ENCODE data around the gene CXCL17. TPM values are rescaled to one million over a fixed set of nuclear protein-coding genes. Genes with fewer than 3 reads are reported as not detected.

The CXCL17 gene
- total RNA-seq, 1 experiment from 2014 or later: not detected

- Histone ChIP-seq H4K5ac (ENCODE audit: insufficient read length, low read depth, low read length) (no peak overlapping the region), H2AFZ (ENCODE audit: low read length) (no peak overlapping the region), H3K23ac (ENCODE audit: insufficient read length, low read depth, low read length) (no peak overlapping the region), H3T11ph (ENCODE audit: low read length) (no peak overlapping the region), H4K8ac (replicated peaks; ENCODE audit: insufficient read length, low read depth, low read length) (no peak overlapping the region), H3K9ac (ENCODE audit: extremely low read depth, insufficient read length, low read length) (no peak overlapping the region), H3K79me2 (ENCODE audit: insufficient read depth, low read length) (no peaks in the 10 kb centered on the region), H2AK5ac (ENCODE audit: insufficient read length, low read length) (no peak overlapping the region), H4K91ac (ENCODE audit: insufficient read length, low read depth, low read length) (no peak overlapping the region), H3K4me2 (ENCODE audit: insufficient read depth, insufficient read length, low read length) (no peak overlapping the region), H2BK5ac (ENCODE audit: insufficient read length, low read length) (no peak overlapping the region), H3K4ac (ENCODE audit: low read depth, low read length) (no peak overlapping the region), H3K27ac (ENCODE audit: insufficient read length, low read depth, low read length) (no peak overlapping the region), H2BK15ac (ENCODE audit: low read depth, low read length) (no peak overlapping the region), H2BK12ac (ENCODE audit: insufficient read length, low read depth, low read length) (no peak overlapping the region), H2BK120ac (ENCODE audit: low read depth, low read length, poor library complexity, severe bottlenecking) (no peak overlapping the region), H3K14ac (ENCODE audit: insufficient read depth, low read length) (no peak overlapping the region), H3K18ac (ENCODE audit: insufficient read length, low read depth, low read length) (no peak overlapping the region), H3K9me3 (ENCODE audit: control insufficient read depth, low read depth, low read length) (no peaks in the 10 kb centered on the region), H2BK20ac (ENCODE audit: low read depth, low read length, poor library complexity, severe bottlenecking) (no peak overlapping the region), H4K20me1 (ENCODE audit: control insufficient read depth, insufficient read depth, insufficient read length) (no peaks in the 10 kb centered on the region), H3K27me3 (ENCODE audit: insufficient read depth, low read length) (no peaks in the 10 kb centered on the region; the same call in 1 of the 2 replicates), H3K23me2 (ENCODE audit: insufficient read length, low read depth, low read length, poor library complexity, severe bottlenecking) (no peaks in the 10 kb centered on the region), H3K56ac (ENCODE audit: insufficient read length, low read depth, low read length) (no peak overlapping the region), H3K4me1 (ENCODE audit: insufficient read depth, low read length) (no peaks in the 10 kb centered on the region; the same call in 1 of the 2 replicates), H3K79me1 (ENCODE audit: insufficient read depth, low read depth, low read length, poor library complexity, severe bottlenecking) (no peaks in the 10 kb centered on the region)
- Mint-ChIP-seq H3K4me1 (peaks cover 22 to 38% of the 10 kb centered on the region in 2 experiments), H3K36me3 (ENCODE audit: insufficient read depth in 1 of 3, low read depth in 3 of 3) (no peaks in the 10 kb centered on the region), H3K9me3 (peaks cover 0 to 2% of the 10 kb centered on the region in 2 experiments; a peak in 1 of 5 replicates), H3K27me3 (ENCODE audit: low read depth) (peaks cover 64% of the 10 kb centered on the region), H3K27ac (no peak overlapping the region), H3K4me3 (no peak overlapping the region)
- no peak for TF ChIP-seq CTCF (conservative IDR thresholded peaks at IDR 0.05)
- no peak for DNase-seq
- WGBS (ENCODE audit: extremely low coverage, insufficient read length, low lambda C conversion rate): no CpG with 5 or more reads among the region's 4 CpGs
Observed at GRCh38 chr19:42392165-42392564, 50.6 kb downstream of the CXCL17 start.

Data from H9 (cell line).